Measurements from ENCODE around the gene OR2D3. TPM values are rescaled to one million over a fixed set of nuclear protein-coding genes. Genes with fewer than 3 reads are reported as not detected.
"Not testable (repeated sequence)": the region's sequence is repeated elsewhere in the genome, so short reads cannot be mapped to it uniquely, and the experiment has no call there.

The OR2D3 gene
- total and polyA plus RNA-seq, 9 donors = not detected

DNA sequence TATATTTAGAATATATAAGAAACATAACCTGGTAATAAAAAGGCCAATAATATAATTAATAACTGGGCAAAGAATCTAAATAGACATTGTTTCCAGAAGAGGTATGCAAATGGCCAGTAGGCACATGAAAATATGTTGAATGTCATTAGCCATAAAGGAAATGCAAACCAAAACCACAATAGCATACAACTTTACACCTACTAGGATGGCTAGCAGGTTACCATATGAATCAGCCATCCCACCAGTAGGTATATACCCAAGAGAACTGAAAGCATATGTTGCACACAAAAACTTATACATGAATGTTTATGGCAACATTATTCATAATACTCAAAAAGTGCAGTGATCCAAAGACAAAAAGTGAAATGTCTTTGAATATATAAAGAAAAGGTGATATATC lies 25.8 kb upstream of the OR2D3 start:
- Histone ChIP-seq H3K27ac (ENCODE audit: low read length) (no peak overlapping the region), H3K36me3 (ENCODE audit: control insufficient read depth, insufficient read depth, low read length) (no peaks in the 10 kb centered on the region), H3K4me3 (ENCODE audit: low read length) (no peak overlapping the region), H3K4me1 (ENCODE audit: control insufficient read depth, insufficient read depth, low read length) (no peaks in the 10 kb centered on the region), H3K9me3 (replicated peaks; ENCODE audit: control insufficient read depth, low read depth, low read length) (no peaks in the 10 kb centered on the region), H3K27me3 (ENCODE audit: control insufficient read depth, insufficient read depth, low read length) (no peaks in the 10 kb centered on the region)
- no peak for DNase-seq

DNA sequence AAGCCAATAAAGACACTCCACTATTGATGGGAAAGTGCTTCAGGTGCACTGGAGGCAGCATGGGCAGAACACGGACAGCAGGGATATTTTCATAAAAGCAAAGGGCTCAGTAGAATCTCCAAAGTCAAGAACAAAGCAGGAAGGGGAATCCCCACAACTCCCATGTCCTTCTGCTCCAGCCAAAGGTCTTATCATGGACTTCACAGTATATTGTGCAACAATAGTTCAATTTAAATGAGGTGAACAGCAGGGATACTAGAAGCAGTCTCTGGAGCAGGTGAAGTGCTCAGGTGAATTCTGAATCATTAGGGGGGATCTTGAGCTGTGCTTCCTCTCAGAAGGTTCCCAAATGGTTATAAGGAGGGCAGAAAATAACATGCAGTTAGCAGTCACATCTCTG lies 21.9 kb upstream of the OR2D3 start:
- H3K4me3 ChIP-seq (ENCODE audit: low read length) = no peak overlapping the region
- no peaks in the 10 kb centered on the region for H3K27me3 ChIP-seq (ENCODE audit: control insufficient read depth, insufficient read depth, low read length)
- no CpG with 5 or more reads among the region's 1 CpG for WGBS (ENCODE audit: insufficient coverage)
- H3K27ac ChIP-seq (ENCODE audit: low read length) = no peak overlapping the region
- H3K9me3 ChIP-seq (replicated peaks; ENCODE audit: control insufficient read depth, low read depth, low read length) = no peaks in the 10 kb centered on the region
- H3K4me1 ChIP-seq (ENCODE audit: control insufficient read depth, insufficient read depth, low read length) = no peaks in the 10 kb centered on the region
- no peak for DNase-seq
- H3K36me3 ChIP-seq (ENCODE audit: control insufficient read depth, insufficient read depth, low read length) = no peaks in the 10 kb centered on the region

DNA sequence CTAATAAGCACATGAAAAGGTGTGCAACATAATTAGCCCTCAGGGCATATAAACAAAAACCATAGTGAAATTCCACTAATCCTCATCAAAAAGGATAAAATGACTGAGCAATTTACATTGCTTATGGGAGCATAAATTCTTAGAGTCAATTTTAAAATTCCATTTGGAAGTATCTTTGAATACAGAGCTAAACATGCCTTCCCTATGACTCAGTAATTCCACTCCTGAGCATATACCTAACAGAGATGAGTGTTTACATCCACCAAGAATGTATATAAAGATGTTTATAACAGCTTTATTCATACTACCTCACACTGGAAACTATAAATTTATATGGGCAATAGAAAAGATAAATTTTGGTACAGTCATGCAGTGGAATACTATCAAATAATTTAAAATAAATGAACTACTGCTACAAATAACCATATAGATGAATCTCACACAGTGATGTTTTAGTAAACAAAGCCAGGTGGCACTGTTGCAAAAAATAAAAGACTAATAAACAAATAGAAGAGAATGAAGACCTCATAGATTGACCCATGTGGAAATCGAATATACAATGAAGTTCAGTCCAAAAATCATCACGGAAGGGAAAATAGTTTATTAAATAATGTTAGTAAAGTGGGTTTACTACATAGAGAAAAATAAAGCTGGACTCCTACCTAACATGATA lies 20.3 kb upstream of the OR2D3 start:
- Histone ChIP-seq H3K36me3 (ENCODE audit: control insufficient read depth, insufficient read depth, low read length) (no peaks in the 10 kb centered on the region), H3K9me3 (replicated peaks; ENCODE audit: control insufficient read depth, low read depth, low read length) (no peaks in the 10 kb centered on the region), H3K4me1 (ENCODE audit: control insufficient read depth, insufficient read depth, low read length) (no peaks in the 10 kb centered on the region), H3K27me3 (ENCODE audit: control insufficient read depth, insufficient read depth, low read length) (no peaks in the 10 kb centered on the region), H3K27ac (ENCODE audit: low read length) (no peak overlapping the region), H3K4me3 (ENCODE audit: low read length) (no peak overlapping the region)
- no CpG with 5 or more reads among the region's 2 CpGs for WGBS (ENCODE audit: insufficient coverage)
- DNase-seq = no peak

DNA sequence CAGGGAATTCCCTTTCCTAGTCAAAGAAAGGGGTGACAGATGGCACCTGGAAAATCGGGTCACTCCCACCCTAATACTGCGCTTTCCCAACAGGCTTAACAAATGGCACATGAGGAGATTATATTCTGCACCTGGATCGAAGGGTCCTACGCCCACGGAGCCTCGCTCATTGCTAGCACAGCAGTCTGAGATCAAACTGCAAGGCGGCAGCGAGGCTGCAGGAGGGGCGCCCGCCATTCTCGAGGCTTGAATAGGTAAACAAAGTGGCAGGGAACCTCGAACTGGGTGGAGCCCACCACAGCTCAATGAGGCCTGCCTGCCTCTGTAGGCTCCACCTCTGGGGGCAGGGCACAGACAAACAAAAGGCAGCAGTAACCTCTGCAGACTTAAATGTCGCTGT lies 16.0 kb upstream of the OR2D3 start:
- not testable (repeated sequence) for DNase-seq; H3K4me1 ChIP-seq (ENCODE audit: control insufficient read depth, insufficient read depth, low read length)
- WGBS (ENCODE audit: insufficient coverage) = 89% methylated on average over 12 of the region's 13 CpGs

DNA sequence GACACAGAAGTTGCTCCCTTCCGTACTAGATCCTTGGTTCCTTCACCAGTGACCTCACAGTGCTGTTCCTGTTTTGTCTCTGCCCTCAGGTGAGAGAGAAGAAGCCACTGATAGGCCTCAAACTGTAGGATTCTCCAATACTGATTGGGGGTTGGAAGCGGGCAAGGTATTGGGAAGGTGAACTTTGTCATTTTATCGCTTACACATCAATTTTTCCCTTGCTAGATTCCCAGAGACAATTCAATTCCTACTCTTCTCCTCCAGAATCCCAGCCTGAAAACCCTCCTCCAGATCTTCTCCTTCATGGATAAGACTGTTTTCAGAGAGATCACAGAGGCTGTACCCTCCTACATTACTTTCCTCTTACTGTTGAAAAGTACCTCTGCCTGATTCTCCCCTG lies 9.4 kb upstream of the OR2D3 start:
- Histone ChIP-seq H3K27ac (ENCODE audit: low read length) (no peak overlapping the region), H3K4me1 (ENCODE audit: control insufficient read depth, insufficient read depth, low read length) (no peaks in the 10 kb centered on the region), H3K36me3 (ENCODE audit: control insufficient read depth, insufficient read depth, low read length) (no peaks in the 10 kb centered on the region), H3K4me3 (ENCODE audit: low read length) (no peak overlapping the region), H3K27me3 (ENCODE audit: control insufficient read depth, insufficient read depth, low read length) (no peaks in the 10 kb centered on the region), H3K9me3 (replicated peaks; ENCODE audit: control insufficient read depth, low read depth, low read length) (no peaks in the 10 kb centered on the region)
- WGBS (ENCODE audit: insufficient coverage) = 80% methylated on average over 1 of the region's 3 CpGs
- no peak for DNase-seq

More for the DNA sequence above, 16.0 kb upstream of the OR2D3 start:
- H3K27ac ChIP-seq (ENCODE audit: low read length); H3K4me3 ChIP-seq (ENCODE audit: low read length); H3K9me3 ChIP-seq (replicated peaks; ENCODE audit: control insufficient read depth, low read depth, low read length); H3K36me3 ChIP-seq (ENCODE audit: control insufficient read depth, insufficient read depth, low read length); H3K27me3 ChIP-seq (ENCODE audit: control insufficient read depth, insufficient read depth, low read length): not testable (repeated sequence)

DNA sequence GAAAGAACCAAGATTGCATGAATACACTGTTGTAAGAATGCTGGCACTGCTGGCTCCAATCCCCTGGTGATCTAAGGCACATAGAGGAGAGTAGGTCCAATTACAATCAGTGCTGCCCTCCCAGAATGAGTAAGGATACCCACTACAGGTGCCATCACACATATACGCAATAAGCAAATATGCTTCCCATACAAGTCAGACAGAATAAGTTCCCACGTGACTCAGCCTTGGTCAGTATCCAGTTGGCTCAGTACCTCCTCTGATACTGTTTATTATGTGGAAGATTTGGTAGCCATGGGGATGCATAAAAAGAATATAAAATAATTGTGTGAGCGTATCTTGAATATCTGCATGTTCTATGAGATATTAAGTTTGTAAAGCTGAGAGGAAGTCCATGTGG lies 8.9 kb upstream of the OR2D3 start:
- peak; percentile 18 for DNase-seq
- Histone ChIP-seq H3K4me3 (ENCODE audit: low read length) (no peak overlapping the region), H3K27me3 (ENCODE audit: control insufficient read depth, insufficient read depth, low read length) (no peaks in the 10 kb centered on the region), H3K4me1 (ENCODE audit: control insufficient read depth, insufficient read depth, low read length) (no peaks in the 10 kb centered on the region), H3K9me3 (replicated peaks; ENCODE audit: control insufficient read depth, low read depth, low read length) (no peaks in the 10 kb centered on the region), H3K27ac (ENCODE audit: low read length) (no peak overlapping the region), H3K36me3 (ENCODE audit: control insufficient read depth, insufficient read depth, low read length) (no peaks in the 10 kb centered on the region)
- 60% methylated on average over 1 of the region's 3 CpGs for WGBS (ENCODE audit: insufficient coverage)

DNA sequence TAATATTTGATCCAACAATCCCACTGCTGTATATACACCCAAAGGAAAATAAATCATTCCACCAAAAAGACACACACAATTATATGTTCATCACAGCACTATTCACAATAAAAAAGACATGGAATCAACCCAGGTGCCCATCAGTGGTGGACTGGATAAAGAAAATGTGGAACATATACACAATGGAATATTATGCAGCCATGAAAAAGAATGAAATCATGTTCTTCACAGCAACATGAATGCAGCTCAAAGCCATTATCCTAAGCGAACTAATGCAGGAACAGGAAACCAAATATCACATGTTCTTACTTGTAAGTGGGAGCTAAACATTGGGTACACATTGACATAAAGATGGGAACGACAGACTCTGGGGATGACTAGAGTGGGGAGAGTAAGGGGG lies 1.1 kb upstream of the OR2D3 start:
- H3K4me3 ChIP-seq (ENCODE audit: low read length) = no peak overlapping the region

DNA sequence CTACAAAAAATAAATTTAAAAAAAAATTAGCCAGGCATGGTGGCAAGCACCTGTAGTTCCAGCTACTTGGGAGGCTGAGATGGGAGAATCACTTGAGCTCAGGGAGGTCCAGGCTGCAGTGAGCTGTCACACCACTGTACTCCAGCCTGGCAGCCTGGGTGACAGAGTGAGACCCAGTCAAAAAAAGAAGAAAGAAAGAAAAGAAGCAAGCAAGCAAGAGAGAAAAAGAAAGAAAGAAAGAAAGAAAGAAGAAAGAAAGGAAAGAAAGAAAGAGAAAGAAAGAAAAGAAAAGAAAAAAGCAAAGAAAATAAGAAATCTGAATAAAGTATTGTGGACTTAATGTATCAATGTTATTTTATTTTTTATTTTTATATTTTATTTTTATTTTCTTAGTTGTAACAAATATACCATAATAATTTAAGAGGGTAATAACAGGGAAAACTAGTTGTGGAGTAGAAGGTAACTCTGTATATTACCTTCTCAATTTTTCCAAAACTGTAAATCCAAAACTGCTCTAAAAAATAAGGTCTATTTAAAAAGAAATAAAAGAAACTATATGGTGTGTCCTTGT lies 4.3 kb downstream of the OR2D3 start:
- no peak overlapping the region for H3K4me3 ChIP-seq (ENCODE audit: low read length)
- peaks cover 5% of the 10 kb centered on the region for H3K4me1 ChIP-seq (ENCODE audit: control insufficient read depth, insufficient read depth, low read length)
- no peaks in the 10 kb centered on the region for H3K9me3 ChIP-seq (replicated peaks; ENCODE audit: control insufficient read depth, low read depth, low read length)
- no peak for DNase-seq
- peaks cover 5% of the 10 kb centered on the region for H3K27me3 ChIP-seq (ENCODE audit: control insufficient read depth, insufficient read depth, low read length)
- H3K27ac ChIP-seq (ENCODE audit: low read length) = no peak overlapping the region
- H3K36me3 ChIP-seq (ENCODE audit: control insufficient read depth, insufficient read depth, low read length) = no peaks in the 10 kb centered on the region

More for the DNA sequence above, 1.1 kb upstream of the OR2D3 start:
- Histone ChIP-seq H3K36me3 (ENCODE audit: control insufficient read depth, insufficient read depth, low read length) (no peaks in the 10 kb centered on the region), H3K27me3 (ENCODE audit: control insufficient read depth, insufficient read depth, low read length) (no peaks in the 10 kb centered on the region), H3K27ac (ENCODE audit: low read length) (no peak overlapping the region), H3K4me1 (ENCODE audit: control insufficient read depth, insufficient read depth, low read length) (no peaks in the 10 kb centered on the region), H3K9me3 (replicated peaks; ENCODE audit: control insufficient read depth, low read depth, low read length) (no peaks in the 10 kb centered on the region)
- 0% methylated on average over 1 of the region's 2 CpGs for WGBS (ENCODE audit: insufficient coverage)
- DNase-seq = no peak

DNA sequence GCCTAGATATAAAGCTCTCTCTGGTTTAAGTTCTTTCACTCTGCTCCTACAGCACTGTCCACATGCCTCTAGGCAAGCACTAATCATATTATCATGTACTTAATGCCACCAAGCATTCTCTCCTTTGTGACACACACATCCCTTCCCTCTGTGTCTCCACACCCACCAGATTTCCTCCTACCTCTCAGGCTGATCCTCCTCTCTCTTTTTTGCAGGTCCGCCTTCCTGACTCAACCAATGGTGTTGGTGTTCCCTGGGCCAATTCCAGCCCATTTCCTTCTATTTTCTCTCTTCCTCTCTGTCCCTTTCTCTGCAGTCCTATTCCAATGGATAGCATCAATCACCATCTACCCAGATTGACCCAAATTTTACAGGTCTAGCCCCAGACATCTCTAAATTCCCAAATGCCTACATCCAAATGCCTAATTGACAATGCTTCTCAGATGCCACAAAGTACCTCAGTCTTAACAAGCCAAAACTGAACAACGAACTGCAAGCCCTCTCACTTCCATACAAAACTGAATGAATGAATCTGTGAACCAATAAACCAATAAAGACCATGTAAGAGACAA lies 4.9 kb downstream of the OR2D3 start:
- DNase-seq = peak; percentile 26
- Histone ChIP-seq H3K27ac (ENCODE audit: low read length) (peak overlapping the region; percentile 24), H3K4me3 (ENCODE audit: low read length) (peak overlapping the region; percentile 58), H3K9me3 (replicated peaks; ENCODE audit: control insufficient read depth, low read depth, low read length) (no peaks in the 10 kb centered on the region), H3K27me3 (ENCODE audit: control insufficient read depth, insufficient read depth, low read length) (peaks cover 5% of the 10 kb centered on the region), H3K36me3 (ENCODE audit: control insufficient read depth, insufficient read depth, low read length) (no peaks in the 10 kb centered on the region), H3K4me1 (ENCODE audit: control insufficient read depth, insufficient read depth, low read length) (peaks cover 5% of the 10 kb centered on the region)
- 73% methylated on average over 1 of the region's 2 CpGs for WGBS (ENCODE audit: insufficient coverage)

DNA sequence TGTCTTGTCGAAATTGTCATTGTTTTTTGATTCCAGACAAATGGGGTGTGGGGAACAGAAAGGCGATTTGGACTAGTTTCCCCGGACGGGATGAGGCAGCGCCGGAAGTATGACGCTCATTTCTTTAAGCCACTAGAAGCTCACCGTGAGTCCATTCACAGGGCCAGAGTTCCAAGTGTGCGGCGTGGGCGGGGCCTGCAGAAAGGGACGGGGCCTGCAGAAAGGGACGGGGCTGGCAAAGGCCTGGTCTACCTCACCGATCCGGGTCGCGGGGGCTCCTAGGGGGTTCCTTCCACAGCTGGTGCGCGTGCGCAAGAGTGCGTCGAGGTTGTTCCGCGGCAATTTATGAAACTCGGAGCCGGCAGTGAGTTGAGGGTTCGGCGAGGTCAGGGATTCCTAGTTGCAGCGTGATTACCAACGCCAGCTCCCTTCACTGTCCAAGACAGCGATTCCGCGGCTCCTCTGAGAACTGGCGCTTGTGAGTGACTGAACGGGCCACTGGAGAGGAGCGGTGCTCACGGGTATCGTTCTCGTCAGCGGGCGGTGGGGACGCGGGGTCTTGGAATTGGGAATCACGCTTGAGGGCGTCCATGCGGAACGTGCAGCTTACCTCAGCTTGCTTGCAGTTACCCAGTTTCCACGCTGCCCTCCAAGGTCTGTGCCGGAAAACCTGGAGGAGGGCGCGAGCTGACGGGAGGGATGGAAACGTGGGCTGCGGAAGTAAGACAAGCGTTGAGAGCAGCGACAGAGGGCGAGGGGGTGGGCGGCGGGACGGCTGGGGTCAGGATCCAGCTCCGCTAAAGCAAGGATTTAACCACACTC lies 5.6 kb downstream of the OR2D3 start, which contains the start of gene ZNF215:
ZNF215 (plus strand) TSS at position 219 of the 822 bp plus-strand sequence. CDS start 5,847 bp downstream, outside the sequence.
- H3K4me3 ChIP-seq (ENCODE audit: low read length) = peak within 1 kb of the TSS; percentile 58
- H3K4me1 ChIP-seq (ENCODE audit: control insufficient read depth, insufficient read depth, low read length) = peaks cover 5% of the 10 kb centered on the region
- H3K27me3 ChIP-seq (ENCODE audit: control insufficient read depth, insufficient read depth, low read length) = peaks cover 5% of the 10 kb centered on the region
- peak; percentile 87 for DNase-seq
- peak within 1 kb of the TSS; percentile 45 for H3K27ac ChIP-seq (ENCODE audit: low read length)
- under 1% methylated on average over 55 of the region's 61 CpGs for WGBS (ENCODE audit: insufficient coverage)
- no peaks in the 10 kb centered on the region for H3K36me3 ChIP-seq (ENCODE audit: control insufficient read depth, insufficient read depth, low read length)
- H3K9me3 ChIP-seq (replicated peaks; ENCODE audit: control insufficient read depth, low read depth, low read length) = no peaks in the 10 kb centered on the region

Measured in muscle of leg (tissue), 11 donors.